Measurements from ENCODE around the gene ETNK2. TPM values are rescaled to one million over a fixed set of nuclear protein-coding genes. Genes with fewer than 3 reads are reported as not detected.

The ETNK2 gene, protein sequence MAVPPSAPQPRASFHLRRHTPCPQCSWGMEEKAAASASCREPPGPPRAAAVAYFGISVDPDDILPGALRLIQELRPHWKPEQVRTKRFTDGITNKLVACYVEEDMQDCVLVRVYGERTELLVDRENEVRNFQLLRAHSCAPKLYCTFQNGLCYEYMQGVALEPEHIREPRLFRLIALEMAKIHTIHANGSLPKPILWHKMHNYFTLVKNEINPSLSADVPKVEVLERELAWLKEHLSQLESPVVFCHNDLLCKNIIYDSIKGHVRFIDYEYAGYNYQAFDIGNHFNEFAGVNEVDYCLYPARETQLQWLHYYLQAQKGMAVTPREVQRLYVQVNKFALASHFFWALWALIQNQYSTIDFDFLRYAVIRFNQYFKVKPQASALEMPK
- total RNA-seq (10 to 100 TPM in 1 of 2 donors, 1 to 10 TPM in 1; 8.9 to 12.7 TPM), total RNA-seq (3.7 to 5.6 reads per million in 2 donors)

DNA sequence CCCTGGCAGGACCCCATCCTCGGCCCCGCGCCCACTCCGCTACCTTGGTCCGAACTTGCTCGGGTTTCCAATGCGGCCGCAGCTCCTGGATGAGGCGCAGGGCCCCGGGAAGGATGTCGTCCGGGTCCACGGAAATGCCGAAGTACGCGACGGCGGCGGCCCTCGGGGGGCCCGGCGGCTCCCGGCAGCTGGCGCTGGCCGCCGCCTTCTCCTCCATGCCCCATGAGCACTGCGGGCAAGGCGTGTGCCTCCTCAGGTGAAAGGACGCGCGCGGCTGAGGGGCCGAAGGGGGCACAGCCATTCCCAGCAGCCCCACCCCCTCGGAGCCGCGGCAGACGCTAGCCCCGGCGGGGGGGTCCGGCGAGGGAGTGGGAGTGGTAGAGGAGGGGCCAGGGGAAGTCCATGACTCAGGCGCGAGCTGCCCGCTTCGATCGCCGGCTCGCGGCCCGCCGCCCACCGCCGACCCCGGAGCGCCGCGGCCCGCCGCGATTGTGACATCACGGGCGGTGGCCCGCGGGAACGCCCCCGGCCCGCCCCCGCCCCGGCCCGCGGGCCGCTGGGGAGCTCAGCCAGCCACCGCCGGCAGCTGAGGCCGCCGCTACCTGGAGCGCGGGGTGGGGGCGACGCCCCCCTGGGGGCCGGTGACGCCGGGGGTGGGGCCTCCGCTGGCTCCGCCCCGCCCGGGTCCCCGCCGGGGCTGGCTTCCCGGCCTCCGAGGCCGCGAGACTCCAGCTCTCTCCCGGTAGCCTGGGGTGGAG is at the start of gene ETNK2:
Gene ETNK2, minus strand, starts transcription at position 493 of the 758 bp plus-strand sequence. Its CDS starts 192 bp downstream, at position 301.
- peak; percentile 55 to 68 (median 67) for DNase-seq
- Mint-ChIP-seq H3K36me3 (ENCODE audit: low read depth) (no peaks in the 10 kb centered on the region), H3K27ac (peak within 1 kb of the TSS; percentile 29), H3K4me3 (peak within 1 kb of the TSS; percentile 86), H3K4me1 (peaks cover 8% of the 10 kb centered on the region), H3K27me3 (peaks cover 4% of the 10 kb centered on the region)
- ATAC-seq = peak; percentile 87
- H3K9me3 ChIP-seq (ENCODE audit: control insufficient read depth, low read length, poor library complexity, severe bottlenecking) = no peaks in the 10 kb centered on the region

DNA sequence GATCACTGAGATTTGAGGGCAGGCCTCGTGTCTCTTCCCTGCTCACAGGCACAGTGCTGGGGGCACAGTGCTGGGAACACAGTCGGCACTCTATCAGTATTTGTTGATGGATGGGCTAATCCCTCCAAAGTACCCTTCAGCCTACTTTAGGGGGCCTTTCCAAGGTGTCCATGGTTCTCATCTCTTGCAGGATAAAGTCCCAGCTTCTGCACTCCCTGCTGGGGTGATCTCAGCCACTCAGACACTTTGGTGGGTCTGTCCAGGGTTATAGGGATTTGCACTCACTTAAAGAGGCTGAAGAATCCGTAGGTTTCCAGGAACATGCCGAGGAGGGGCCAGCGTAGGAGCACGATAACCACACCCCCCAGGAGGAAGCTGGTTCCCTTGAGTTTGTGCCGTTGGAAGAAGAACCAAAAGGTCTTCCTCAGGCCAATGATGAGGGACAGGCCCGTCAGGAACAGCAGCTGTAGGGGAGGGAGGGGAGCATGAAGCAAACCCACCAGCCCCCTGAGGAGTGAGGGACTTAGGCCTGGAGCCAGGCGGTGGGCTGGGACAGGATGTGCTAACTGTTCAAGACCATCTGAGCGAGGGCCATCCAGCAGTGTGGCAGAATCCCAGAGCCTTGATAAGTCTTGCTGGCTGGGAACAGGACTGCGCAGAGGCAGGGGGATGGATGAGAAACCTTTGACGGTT is 49.6 kb upstream of the ETNK2 start:
- Mint-ChIP-seq H3K27me3 (peaks cover 68% of the 10 kb centered on the region), H3K4me1 (no peaks in the 10 kb centered on the region), H3K36me3 (ENCODE audit: low read depth) (no peaks in the 10 kb centered on the region), H3K27ac (no peak overlapping the region), H3K4me3 (no peak overlapping the region)
- no peak for ATAC-seq
- no peak for DNase-seq
- no peaks in the 10 kb centered on the region for H3K9me3 ChIP-seq (ENCODE audit: control insufficient read depth, low read length, poor library complexity, severe bottlenecking)

DNA sequence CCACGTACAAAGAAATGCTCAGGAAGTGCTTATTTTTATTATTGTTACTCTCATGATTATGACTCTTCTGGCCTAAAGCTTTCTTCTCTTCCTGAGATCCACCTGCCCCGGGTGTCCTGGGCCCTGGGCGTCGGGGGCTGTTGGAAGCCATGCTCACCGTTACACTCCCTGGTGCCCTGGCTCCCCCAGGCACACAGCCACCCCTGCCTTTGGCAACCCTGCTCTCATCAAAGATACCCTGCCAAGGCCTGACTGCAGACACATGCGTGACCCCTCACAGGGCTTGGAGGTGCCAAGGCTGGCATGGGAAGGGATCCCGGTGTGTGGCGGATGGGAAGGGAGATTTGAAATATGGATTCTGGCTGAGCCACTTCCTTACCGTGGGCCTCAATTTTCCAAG is 47.7 kb upstream of the ETNK2 start:
- Mint-ChIP-seq H3K4me3 (no peak overlapping the region), H3K4me1 (peaks cover 4% of the 10 kb centered on the region), H3K36me3 (ENCODE audit: low read depth) (no peaks in the 10 kb centered on the region), H3K27me3 (peaks cover 50% of the 10 kb centered on the region), H3K27ac (no peak overlapping the region)
- DNase-seq = no peak
- no peaks in the 10 kb centered on the region for H3K9me3 ChIP-seq (ENCODE audit: control insufficient read depth, low read length, poor library complexity, severe bottlenecking)
- ATAC-seq = no peak

DNA sequence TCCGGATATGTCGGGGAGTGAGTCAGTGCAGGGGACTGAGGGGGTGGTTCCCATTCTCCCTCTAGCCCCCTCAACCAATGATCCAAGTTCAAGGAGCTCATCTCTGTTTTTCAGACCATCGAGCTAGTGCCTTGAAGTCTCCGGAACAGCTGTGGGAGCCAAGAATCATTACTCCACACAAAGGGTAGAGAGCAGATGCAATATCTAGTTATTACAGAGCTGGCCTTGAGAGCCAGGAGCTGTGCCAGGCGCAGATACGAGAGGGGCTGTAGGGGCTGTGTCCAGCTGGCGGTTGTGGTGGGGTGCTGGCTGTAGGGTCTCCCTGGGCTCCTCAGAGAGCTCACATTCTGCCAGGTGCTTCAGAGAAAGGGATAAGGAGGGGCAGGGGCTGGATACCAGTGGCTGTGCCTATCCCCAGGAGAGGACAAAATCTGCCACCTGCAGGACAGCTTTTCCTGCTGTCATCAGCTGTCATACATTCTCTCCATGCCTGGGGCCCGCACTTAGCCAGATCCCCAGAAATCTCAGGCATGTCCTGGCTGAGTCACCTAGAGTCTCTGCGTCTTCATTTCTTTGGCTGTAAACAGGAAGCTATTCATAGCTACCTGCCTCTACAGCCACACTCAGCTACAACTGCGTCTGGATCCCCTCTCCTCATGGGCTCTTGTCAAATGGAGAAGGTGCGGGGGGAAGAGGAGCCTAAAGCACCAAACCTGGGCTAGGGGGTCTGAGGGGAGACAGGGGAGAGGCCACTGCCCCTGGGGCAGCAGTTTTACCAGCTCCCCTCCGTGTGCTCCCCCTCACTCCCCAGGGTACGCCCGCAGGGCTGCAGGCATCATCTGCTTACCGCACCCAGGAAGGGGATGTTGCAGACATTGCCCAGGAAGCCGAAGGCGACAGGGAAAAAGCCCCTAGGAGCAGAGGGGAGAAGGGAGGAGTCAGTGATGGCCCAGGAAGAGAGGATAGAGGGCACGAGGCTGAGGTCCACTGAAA is 46.8 kb upstream of the ETNK2 start:
- peaks cover 7% of the 10 kb centered on the region for H3K4me1 Mint-ChIP-seq
- H3K27ac Mint-ChIP-seq = peak overlapping the region; percentile 82
- ATAC-seq (peak; percentile 30), DNase-seq (no peak)
- H3K9me3 ChIP-seq (ENCODE audit: control insufficient read depth, low read length, poor library complexity, severe bottlenecking) = no peaks in the 10 kb centered on the region
- no peaks in the 10 kb centered on the region for H3K36me3 Mint-ChIP-seq (ENCODE audit: low read depth)
- no peak overlapping the region for H3K4me3 Mint-ChIP-seq
- peaks cover 50% of the 10 kb centered on the region for H3K27me3 Mint-ChIP-seq

DNA sequence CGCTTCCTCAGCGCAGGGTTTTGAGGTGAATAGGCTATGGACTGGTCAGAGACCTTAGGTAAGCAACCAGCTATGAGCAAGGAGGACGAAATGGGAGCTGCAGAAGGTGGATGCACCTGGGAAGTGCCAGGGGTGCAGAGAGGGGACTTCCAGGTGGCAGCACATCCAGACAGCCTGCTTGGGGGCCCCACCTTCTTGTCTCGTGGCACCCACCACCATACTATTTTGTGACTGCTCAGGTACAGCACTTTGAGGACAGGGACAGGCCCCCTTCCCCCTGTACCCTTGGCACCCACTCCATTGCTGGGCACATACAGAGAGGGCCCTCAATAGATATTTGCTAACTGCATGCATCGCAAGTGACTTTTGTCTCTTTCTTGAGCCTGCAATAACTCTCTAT is 45.2 kb upstream of the ETNK2 start:
- Mint-ChIP-seq H3K4me3 (no peak overlapping the region), H3K36me3 (ENCODE audit: low read depth) (peaks cover 4% of the 10 kb centered on the region), H3K27ac (no peak overlapping the region), H3K27me3 (peaks cover 49% of the 10 kb centered on the region), H3K4me1 (peaks cover 7% of the 10 kb centered on the region)
- no peak for ATAC-seq
- no peaks in the 10 kb centered on the region for H3K9me3 ChIP-seq (ENCODE audit: control insufficient read depth, low read length, poor library complexity, severe bottlenecking)
- DNase-seq = no peak

DNA sequence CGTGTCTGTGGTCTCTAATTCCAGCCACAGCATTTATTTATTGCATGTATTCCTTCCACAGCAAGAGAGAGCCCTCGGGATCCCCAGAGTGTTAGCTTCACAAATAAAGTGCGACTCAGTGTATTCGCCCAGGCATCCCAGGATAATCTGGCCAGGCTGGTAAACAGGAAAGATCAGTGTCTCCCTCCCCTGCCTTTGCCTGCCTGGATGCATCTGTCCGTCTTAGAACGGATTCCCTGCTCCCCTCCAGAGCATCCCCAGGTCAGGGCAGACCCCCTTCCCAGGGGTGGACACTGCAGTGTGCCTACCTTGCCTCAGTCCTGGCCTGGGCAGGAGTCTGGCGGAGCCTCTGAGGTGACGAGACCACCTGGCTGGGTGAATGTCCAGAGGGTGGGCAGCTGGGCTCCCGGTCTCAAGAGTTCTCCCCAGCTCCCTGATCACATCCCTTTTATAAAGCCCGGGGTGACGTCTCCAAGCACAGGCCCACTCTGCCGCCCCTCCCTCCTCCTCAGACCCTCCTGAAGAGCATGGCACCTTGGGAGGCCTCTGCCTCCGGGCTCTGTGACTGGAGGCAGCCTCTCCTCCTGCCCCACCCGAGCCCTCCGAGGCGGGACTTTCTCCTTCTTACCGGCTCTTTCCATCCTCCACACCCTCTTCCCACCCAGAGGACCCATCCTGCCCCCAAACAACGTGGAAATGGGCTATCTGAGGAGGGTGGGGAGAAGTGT is 44.4 kb upstream of the ETNK2 start, which contains the start of gene KISS1:
Gene KISS1, minus strand, starts transcription at position 424 of the 728 bp plus-strand sequence. CDS start 3,615 bp downstream, outside the sequence.
- Mint-ChIP-seq H3K27ac (no peak within 1 kb of the TSS), H3K4me1 (peaks cover 8% of the 10 kb centered on the region), H3K4me3 (no peak within 1 kb of the TSS)

DNA sequence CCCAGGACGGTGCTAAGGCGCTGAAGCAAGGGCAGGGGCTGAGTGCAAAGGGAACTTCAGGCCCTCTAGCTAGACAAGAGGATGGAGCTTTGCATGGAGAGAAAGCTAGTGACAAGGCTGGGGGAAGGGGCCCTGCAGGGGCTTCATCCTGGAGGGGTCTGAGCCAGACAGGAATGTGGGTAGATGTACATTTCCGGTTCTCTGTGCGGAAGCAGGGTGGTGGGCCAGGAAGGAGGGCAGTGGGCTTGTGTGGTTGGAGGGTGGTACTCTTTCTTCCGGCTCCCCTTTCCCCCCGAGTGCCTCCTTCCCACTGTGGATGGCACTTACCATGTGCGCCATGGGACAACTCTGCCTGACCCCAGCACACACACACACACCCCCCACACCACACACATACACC is 42.9 kb upstream of the ETNK2 start:
- H3K4me3 Mint-ChIP-seq = no peak overlapping the region

More for the DNA sequence above, 44.4 kb upstream of the ETNK2 start, which contains the start of gene KISS1:
- no peaks in the 10 kb centered on the region for H3K9me3 ChIP-seq (ENCODE audit: control insufficient read depth, low read length, poor library complexity, severe bottlenecking)
- ATAC-seq = no peak
- Mint-ChIP-seq H3K27me3 (peaks cover 49% of the 10 kb centered on the region), H3K36me3 (ENCODE audit: low read depth) (peaks cover 4% of the 10 kb centered on the region)
- DNase-seq = no peak

DNA sequence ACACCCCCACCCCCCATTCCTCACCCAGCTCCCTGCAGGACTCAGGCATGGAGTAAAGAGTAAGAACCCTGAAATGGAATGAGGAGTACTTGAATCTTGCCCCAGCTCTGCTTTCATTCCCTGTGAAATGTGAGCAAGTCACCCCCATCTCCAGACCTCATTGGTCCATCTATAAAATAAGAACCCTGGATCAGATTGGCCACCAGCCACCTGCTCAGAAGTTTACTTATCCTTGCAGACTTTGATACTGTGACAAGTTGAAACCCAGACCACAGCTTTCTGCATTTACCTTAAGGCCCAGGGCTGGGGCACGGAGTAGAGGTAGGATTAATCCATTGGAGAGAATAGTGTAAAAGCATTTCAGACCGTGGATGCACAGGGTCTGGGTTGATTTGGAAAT is 42.2 kb upstream of the ETNK2 start:
- ATAC-seq (no peak), DNase-seq (no peak)
- Mint-ChIP-seq H3K4me1 (peaks cover 20% of the 10 kb centered on the region), H3K27me3 (peaks cover 55% of the 10 kb centered on the region), H3K36me3 (ENCODE audit: low read depth) (peaks cover 4% of the 10 kb centered on the region), H3K27ac (peak overlapping the region; percentile 51), H3K4me3 (no peak overlapping the region)
- no peaks in the 10 kb centered on the region for H3K9me3 ChIP-seq (ENCODE audit: control insufficient read depth, low read length, poor library complexity, severe bottlenecking)

More for the DNA sequence above, 42.9 kb upstream of the ETNK2 start:
- no peak for DNase-seq
- ATAC-seq = no peak
- Mint-ChIP-seq H3K27ac (peak overlapping the region; percentile 51), H3K36me3 (ENCODE audit: low read depth) (peaks cover 4% of the 10 kb centered on the region), H3K27me3 (peaks cover 52% of the 10 kb centered on the region), H3K4me1 (peaks cover 15% of the 10 kb centered on the region)
- H3K9me3 ChIP-seq (ENCODE audit: control insufficient read depth, low read length, poor library complexity, severe bottlenecking) = no peaks in the 10 kb centered on the region

DNA sequence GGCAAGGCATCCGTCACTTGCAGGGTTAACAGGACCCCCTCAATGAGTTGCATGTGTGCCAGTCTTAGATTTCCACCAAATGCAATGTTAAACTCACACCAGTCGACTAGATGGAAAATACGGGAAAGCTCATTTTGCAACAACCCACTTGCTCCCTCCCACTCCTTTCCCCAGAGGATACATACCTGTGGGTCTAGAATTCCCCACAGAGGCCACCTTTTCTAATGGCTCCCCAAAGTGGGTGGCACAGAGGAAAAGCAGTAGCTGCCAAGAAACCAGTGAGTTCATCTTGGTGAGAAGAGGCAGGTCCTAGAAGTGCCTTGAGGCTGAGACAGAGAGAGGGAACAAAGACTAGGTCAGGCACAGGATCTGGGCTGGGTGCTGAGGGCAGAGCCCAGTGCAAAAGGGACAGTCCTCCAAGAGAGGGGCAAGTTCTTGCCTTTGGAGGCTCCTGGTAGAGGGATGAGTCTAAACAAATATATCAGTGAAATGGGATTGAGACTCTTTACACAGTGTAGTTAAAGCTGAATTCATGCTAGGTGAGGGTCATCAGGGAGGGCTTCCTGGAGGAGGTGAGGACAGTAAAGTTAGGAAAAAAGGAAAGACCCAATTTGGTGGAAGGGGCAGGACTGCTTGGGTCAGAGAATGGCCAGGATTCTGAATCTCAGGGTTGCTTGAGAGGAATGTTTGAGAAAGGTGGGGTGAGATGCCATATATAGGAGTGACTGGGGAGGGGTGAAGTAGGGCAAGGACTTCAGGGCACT is 40.9 kb upstream of the ETNK2 start:
- peak overlapping the region; percentile 60 for H3K27ac Mint-ChIP-seq
- ATAC-seq = no peak
- H3K4me3 Mint-ChIP-seq = no peak overlapping the region
- DNase-seq = no peak
- no peaks in the 10 kb centered on the region for H3K9me3 ChIP-seq (ENCODE audit: control insufficient read depth, low read length, poor library complexity, severe bottlenecking)
- H3K36me3 Mint-ChIP-seq (ENCODE audit: low read depth) = peaks cover 4% of the 10 kb centered on the region
- H3K27me3 Mint-ChIP-seq = peaks cover 58% of the 10 kb centered on the region
- peaks cover 26% of the 10 kb centered on the region for H3K4me1 Mint-ChIP-seq

DNA sequence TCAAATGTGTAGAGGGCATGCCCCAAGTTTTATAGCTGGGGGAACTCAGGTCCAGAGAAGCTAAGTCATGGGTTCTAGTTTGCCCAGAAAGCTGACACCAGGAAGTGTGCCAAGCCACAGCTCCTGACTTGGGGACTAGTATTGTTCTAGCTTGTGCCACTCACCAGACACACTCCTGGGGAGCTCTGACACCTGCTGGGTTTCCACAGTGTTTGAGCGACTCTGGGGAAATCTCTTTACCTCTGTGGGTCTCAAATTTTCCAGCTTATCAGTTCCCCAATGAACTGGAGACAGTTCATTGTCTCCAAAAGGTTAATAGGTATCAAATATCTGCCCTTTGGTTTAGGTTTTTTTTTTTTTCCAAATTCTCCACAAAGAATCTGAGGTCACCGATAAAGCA is 40.2 kb upstream of the ETNK2 start:
- Mint-ChIP-seq H3K36me3 (ENCODE audit: low read depth) (peaks cover 4% of the 10 kb centered on the region), H3K27ac (no peak overlapping the region), H3K4me3 (no peak overlapping the region), H3K27me3 (peaks cover 65% of the 10 kb centered on the region), H3K4me1 (peaks cover 26% of the 10 kb centered on the region)
- DNase-seq = no peak
- no peak for ATAC-seq
- H3K9me3 ChIP-seq (ENCODE audit: control insufficient read depth, low read length, poor library complexity, severe bottlenecking) = no peaks in the 10 kb centered on the region

DNA sequence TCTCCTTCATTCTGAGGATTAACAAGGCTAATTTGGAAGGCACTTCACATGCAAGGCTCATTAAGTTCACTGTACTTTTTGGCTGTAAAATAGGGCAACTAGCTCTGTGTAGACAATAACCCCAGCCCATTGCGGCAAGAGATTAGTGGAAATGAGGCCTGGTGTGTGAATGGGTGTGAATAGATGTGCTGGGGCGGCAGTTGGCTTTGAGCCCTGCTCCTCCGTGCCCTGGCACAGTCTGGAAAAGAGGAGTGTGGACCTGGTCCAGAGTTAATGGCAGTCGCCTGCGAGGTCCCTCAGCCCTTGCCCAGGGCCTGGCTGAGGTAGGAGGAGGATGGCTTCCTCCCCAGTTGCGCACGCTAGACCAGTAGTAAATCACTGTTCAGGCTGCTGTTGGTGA is 39.6 kb upstream of the ETNK2 start:
- DNase-seq = no peak
- Mint-ChIP-seq H3K36me3 (ENCODE audit: low read depth) (peaks cover 4% of the 10 kb centered on the region), H3K4me1 (peaks cover 26% of the 10 kb centered on the region), H3K27me3 (peaks cover 68% of the 10 kb centered on the region), H3K27ac (peak overlapping the region; percentile 70), H3K4me3 (no peak overlapping the region)
- no peak for ATAC-seq
- H3K9me3 ChIP-seq (ENCODE audit: control insufficient read depth, low read length, poor library complexity, severe bottlenecking) = no peaks in the 10 kb centered on the region
